VCaP (cell line): Measurements from ENCODE around the gene DGCR8.

Experiments used
- H3K27ac ChIP-seq: fragments of 450-650 bp; 2 replicates; pipeline ENCODE4 v1.5.1; 2017
- CTCF ChIP-seq: fragments of 450-650 bp; conservative IDR thresholded peaks from 2 replicates; pipeline ENCODE4 v1.5.1; 2017; ENCODE audit warnings: mild to moderate bottlenecking, moderate library complexity

Gene DGCR8

GRCh38 chr22:20089977-20090729 lies 10.1 kb downstream of the DGCR8 start:
- no peak overlapping the region for H3K27ac ChIP-seq
- TF ChIP-seq CTCF, result no peak

GRCh38 chr22:20090730-20091240 lies 10.7 kb downstream of the DGCR8 start:
- no peak overlapping the region for H3K27ac ChIP-seq
- TF ChIP-seq CTCF, result no peak

- no peak for TF ChIP-seq CTCF
These were observed 11.8 kb downstream of the DGCR8 start for GRCh38 chr22:20091690-20092476.

GRCh38 chr22:20092477-20092854 lies 12.4 kb downstream of the DGCR8 start:
- H3K27ac ChIP-seq, result no peak overlapping the region
- TF ChIP-seq CTCF, result no peak

More at GRCh38 chr22:20091690-20092476, 11.8 kb downstream of the DGCR8 start:
- no peak overlapping the region for H3K27ac ChIP-seq

GRCh38 chr22:20093418-20094196 lies 13.6 kb downstream of the DGCR8 start:
- no peak for TF ChIP-seq CTCF
- no peak overlapping the region for H3K27ac ChIP-seq

GRCh38 chr22:20094197-20094807 lies 14.3 kb downstream of the DGCR8 start:
- no peak for TF ChIP-seq CTCF
- H3K27ac ChIP-seq, result no peak overlapping the region

GRCh38 chr22:20095521-20095920 lies 15.5 kb downstream of the DGCR8 start:
- no peak overlapping the region for H3K27ac ChIP-seq
- TF ChIP-seq CTCF, result no peak
